ENCODE results near the gene HOXD4.

HOXD4 gene

GRCh38 chr2:176156807-176157498, 5.6 kb downstream of the HOXD4 start, which contains the start of gene HOXD3:
Gene HOXD3 (plus strand): TSS chr2:176157307. CDS start chr2:176169115, 11,808 bp downstream.
- DNase-seq: no peak

GRCh38 chr2:176157499-176158185, 6.3 kb downstream of the HOXD4 start:
- peak in 4 of 14 donors; percentile 30 to 48 (median 34) for DNase-seq

GRCh38 chr2:176158186-176158591, 6.8 kb downstream of the HOXD4 start:
- DNase-seq: peak in 2 of 14 donors; percentile 25 to 28

- peak in 1 of 14 donors; percentile 55 for DNase-seq
These were observed 7.7 kb downstream of the HOXD4 start for GRCh38 chr2:176158855-176159662.

- no peak for DNase-seq
These were observed 8.4 kb downstream of the HOXD4 start for GRCh38 chr2:176159663-176160250.

DNA sequence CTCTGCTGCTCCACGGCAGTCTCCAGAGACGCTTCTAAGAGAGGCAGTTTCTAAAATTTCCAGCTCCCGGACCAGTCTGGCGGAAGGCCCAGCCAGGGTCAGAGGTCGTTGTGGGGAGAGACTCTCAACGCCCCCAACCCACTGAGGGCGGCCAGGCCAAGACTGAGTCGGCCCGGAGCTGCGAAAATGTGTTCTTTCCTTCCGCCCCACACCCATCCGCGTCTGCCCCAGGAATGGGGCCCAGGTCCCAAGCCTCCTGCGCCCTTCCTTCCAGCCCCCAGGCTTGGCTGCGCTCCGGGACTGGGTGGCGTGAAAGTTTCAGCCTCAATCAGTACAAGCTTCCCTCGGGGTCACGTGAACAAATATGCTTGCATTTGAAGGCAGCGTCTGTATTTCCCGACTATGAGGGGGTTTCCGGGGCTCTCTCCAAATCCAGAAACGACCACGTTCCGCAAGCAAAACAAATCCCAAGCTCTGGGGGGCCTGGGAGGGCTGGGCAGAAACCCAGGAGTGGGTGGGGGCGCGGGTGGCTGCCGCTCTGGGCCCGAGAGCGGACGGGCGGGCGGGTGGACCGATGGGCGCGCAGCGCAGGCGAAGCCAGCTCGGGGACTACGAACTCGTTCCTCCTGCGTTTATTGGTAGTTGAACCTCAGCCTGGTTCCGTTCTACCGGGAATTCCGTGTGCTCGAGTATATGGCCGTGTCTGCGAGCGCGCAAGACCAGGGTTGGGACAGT, 9.1 kb downstream of the HOXD4 start:
- DNase-seq: peak in 3 of 14 donors; percentile 20 to 41 (median 26)

- DNase-seq: no peak
These were observed 9.9 kb downstream of the HOXD4 start for GRCh38 chr2:176160986-176161824.

- DNase-seq: peak in 3 of 14 donors; percentile 21 to 23 (median 22)
These were observed 10.7 kb downstream of the HOXD4 start for GRCh38 chr2:176161825-176162626.

- peak in 1 of 14 donors; percentile 12 for DNase-seq
These were observed 11.7 kb downstream of the HOXD4 start for GRCh38 chr2:176162911-176163671.

DNA sequence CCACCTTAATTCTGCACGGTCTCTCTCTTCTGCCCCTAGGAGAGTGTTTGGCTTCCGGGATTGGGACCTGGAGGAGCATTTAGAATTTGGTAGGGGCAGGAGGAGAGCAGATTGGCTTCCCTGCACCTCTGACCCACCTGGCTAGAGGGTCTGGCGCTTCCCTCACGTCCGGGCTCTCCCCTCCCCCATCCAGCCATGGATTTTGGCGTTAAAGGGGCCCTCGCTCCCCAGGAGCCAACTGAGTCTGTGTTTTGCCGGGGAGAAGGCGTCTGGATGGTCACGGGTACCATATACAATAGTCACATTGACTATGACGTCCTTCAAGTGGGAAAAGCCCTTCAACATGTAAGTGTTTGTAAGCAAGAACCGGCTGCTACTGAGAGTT, 12.3 kb downstream of the HOXD4 start:
- DNase-seq: no peak

- no peak for DNase-seq
These were observed 12.9 kb downstream of the HOXD4 start for GRCh38 chr2:176164201-176164600.

DNA sequence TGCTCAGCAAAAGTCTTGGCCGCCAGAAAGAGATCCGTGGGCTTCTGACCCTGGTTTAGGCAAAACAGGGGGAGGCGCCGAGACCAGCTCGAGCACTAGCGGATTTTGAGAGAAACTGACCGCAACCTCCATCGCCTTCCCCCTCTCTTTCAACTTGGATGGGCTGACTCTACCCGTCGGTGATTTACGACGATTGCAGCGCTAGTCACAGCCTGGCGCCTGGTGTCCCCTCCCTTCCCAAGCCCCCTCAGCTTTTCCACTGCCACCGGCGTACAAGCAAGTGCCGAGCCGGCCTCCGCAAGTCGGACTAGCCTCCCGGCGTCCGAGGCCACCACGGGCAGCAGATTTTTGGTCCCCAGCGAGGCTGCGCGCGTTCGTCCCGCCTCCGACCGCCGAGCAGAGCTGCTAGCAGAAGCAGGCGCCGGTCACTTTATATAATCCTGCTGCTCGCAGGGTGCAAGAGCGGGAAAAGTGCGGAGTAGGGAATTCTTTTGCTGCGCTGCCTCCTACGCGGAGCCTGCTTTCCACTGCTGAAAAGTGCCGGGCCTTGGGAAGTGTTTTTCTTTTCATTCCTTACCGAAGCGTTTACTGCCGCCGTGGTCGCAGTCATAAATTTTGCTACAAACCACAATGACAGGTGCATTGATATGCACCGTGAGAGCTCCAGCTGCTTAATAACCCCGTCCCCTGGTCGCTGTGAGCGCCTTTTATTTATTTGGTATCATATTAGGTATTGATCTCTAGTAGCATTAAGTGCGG, 13.4 kb downstream of the HOXD4 start:
- DNase-seq: no peak

DNA sequence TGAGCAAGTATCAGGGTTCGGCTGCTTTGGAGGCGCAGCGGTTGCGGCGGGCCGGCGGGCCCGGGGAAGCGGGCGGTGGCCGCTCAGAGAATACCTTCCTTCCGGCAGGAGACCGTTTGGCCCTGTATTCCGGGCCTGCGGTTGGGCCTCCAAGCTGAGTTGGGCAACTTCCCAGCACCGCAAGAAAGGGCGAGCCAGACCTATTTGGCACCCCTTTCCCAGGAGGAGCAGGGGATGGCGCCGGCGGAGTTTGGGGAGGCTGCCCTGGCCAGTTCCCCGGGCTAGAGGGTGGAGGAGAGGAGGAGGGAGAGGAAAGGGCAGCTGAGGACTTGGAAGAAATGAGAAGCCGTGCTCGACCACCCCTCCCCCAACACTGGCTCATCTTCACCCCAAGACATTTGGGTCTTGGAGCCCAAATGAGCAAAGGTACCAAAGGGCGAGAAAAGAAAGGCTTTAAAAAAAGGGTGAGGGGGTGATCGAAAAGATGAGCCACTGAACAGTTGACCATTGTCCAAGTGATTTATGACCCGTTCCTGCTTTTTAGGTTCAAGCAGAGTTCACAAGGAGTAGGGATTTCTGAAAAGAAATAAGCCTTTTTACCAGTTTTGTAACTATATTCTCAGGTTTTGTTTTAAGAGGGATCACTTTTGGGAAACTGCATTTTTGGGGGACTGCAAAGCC, 14.2 kb downstream of the HOXD4 start:
- peak in 4 of 14 donors; percentile 17 to 55 (median 28) for DNase-seq

- DNase-seq: no peak
These were observed 14.9 kb downstream of the HOXD4 start for GRCh38 chr2:176166272-176166671.

DNA sequence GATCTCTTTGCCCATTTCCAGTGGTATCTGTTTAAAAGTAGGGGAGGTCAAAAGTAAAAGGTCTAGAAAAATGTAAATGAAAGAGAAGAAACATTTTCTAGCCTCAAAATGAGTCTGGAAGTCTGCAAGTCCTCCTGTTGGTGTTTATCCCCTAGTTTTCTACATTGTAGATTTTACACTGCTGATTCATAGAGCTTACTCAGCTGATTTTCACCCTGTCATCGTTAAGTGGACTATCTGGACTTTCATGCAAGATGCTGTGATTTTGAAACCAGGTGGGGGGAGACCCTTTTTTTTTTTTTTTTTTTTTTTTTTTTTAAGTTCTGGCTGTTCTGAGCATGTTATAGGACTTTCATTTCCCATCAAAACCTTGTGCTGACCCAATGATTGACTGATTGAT, 16.0 kb downstream of the HOXD4 start:
- DNase-seq: no peak

DNA sequence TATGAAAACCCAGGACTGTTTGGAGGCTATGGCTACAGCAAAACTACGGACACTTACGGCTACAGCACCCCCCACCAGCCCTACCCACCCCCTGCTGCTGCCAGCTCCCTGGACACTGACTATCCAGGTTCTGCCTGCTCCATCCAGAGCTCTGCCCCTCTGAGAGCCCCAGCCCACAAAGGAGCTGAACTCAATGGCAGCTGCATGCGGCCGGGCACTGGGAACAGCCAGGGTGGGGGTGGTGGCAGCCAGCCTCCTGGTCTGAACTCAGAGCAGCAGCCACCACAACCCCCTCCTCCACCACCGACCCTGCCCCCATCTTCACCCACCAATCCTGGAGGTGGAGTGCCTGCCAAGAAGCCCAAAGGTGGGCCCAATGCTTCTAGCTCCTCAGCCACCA, 17.8 kb downstream of the HOXD4 start:
- no peak for DNase-seq

DNA sequence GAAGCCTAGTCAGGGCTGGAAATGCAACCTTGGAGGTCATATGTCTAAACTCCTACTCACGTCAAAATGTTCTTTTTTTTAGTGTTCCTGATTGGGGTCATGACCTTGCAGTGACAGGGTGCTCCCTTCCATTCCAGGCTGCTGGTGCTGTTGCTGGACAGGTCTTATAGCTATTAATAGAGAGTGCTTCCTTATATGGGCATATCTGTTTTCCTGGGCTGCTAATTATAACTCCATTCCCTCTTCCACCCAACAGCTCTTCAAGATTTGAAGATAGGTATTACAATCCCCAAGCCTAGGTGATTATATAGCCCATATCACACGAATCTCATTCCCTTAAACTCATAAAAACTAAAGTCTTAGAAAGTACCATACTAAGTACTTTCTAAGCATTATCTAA, 18.4 kb downstream of the HOXD4 start:
- no peak for DNase-seq

Data from C1 segment of cervical spinal cord (tissue), 14 donors.